Uterus (tissue), 4 donors: ENCODE measurements around the gene PPP4C. TPM values are rescaled to one million over a fixed set of nuclear protein-coding genes. Genes with fewer than 3 reads are reported as not detected.
A peak's percentile ranks its signal among the peaks of the same experiment; 100 is the strongest.
"Not testable (repeated sequence)": the region's sequence is repeated elsewhere in the genome, so short reads cannot be mapped to it uniquely, and the experiment has no call there.

Experiments
- DNase-seq, 2 donors: peaks; one replicate each; pipeline ENCODE4 v3.0.0-alpha.2; 2019 to 2020
- H3K27ac ChIP-seq, 2 donors: fragments of 200-600 bp; sonication (generic); 1 replicate in 1 of 2; 2 replicates in 1 of 2; pipeline ENCODE4 v1.5.1; 2016 to 2018
- H3K27me3 ChIP-seq, 2 donors: fragments of 200-600 bp; sonication (generic); one replicate each; pipeline ENCODE4 v1.5.1; 2018 to 2019; ENCODE audit warnings: control low read depth in 1 of 2
- H3K36me3 ChIP-seq, 2 donors: fragments of 200-600 bp; sonication (generic); one replicate each; pipeline ENCODE4 v1.5.1; 2019; ENCODE audit warnings: control low read depth in 1 of 2
- H3K4me1 ChIP-seq, 2 donors: fragments of 200-600 bp; sonication (generic); one replicate each; pipeline ENCODE4 v1.5.1; 2018 to 2019; ENCODE audit warnings: control low read depth in 1 of 2
- H3K4me3 ChIP-seq, 2 donors: fragments of 200-600 bp; sonication (generic); 1 replicate in 1 of 2; 2 replicates in 1 of 2; pipeline ENCODE4 v1.5.1; 2018 to 2019; ENCODE audit warnings: mild to moderate bottlenecking in 1 of 2
- H3K9me3 ChIP-seq, 2 donors: fragments of 200-600 bp; sonication (generic); one replicate each; pipeline ENCODE4 v1.5.1; 2019; ENCODE audit warnings: control low read depth in 1 of 2
- POLR2A ChIP-seq, 2 donors: fragments of 450-650 bp; IDR thresholded peaks; one replicate each; pipeline ENCODE4 v1.6.1; 2016; ENCODE audit warnings: antibody characterized with exemption in 2 of 2, mild to moderate bottlenecking in 1 of 2, moderate library complexity in 1 of 2
- intact Hi-C: fragments of 100-400 bp; cut with DNase I; formaldehyde crosslinking; loops from one replicate; pipeline ENCODE4 v1.15.1; 2023; ENCODE audit warnings: low total_unique reads
- total RNA-seq, 4 donors: library from RNA; depleted of rRNA in 3 of 4; stranded (reverse); fragments of >200 nt in 3 of 4; gene quantifications; one replicate each; pipeline versions ENCODE4 v1.1.0 to v1.2.4, GENCODE V29; 2014 to 2023
- TF ChIP-seq, protein P1 (sequence below), 4 experiments: fragments of 200-600 bp in 2 of 4; fragments of 450-650 bp in 2 of 4; sonication (generic) in 2 of 4; IDR thresholded peaks; one replicate each; pipeline ENCODE4 v1.5.1; 2016 to 2019; ENCODE audit warnings: antibody characterized with exemption in 4 of 4, mild to moderate bottlenecking in 2 of 4, moderate library complexity in 1 of 4
- donor health status: DM: yes; HTN: yes; CAD: no.

PPP4C gene
- total RNA-seq, 4 donors from 2014 or later: 15.6 to 78.5 (median 64.5) TPM

DNA sequence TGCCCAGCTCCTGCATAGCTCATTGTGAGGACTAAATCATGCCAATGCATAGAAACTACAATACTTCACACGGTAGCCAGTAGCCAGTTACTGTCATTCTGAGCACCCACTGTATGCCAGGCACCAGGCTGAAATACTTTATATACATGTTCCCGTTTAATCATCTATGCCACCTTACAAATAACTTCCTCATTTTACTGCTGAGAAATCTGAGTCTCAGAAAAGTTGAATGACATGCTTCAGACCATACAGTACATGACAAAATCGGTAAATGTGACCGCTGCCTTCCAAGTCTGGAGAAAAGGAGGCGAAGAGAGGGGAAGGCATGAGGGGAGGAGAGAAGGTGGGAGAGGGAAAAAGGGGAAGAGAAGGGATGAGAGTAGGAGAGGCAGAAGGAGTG lies 35.6 kb upstream of the PPP4C start:
- TF ChIP-seq POLR2A (IDR thresholded peaks at IDR 0.05): no peak
- TF ChIP-seq, protein P1, sequence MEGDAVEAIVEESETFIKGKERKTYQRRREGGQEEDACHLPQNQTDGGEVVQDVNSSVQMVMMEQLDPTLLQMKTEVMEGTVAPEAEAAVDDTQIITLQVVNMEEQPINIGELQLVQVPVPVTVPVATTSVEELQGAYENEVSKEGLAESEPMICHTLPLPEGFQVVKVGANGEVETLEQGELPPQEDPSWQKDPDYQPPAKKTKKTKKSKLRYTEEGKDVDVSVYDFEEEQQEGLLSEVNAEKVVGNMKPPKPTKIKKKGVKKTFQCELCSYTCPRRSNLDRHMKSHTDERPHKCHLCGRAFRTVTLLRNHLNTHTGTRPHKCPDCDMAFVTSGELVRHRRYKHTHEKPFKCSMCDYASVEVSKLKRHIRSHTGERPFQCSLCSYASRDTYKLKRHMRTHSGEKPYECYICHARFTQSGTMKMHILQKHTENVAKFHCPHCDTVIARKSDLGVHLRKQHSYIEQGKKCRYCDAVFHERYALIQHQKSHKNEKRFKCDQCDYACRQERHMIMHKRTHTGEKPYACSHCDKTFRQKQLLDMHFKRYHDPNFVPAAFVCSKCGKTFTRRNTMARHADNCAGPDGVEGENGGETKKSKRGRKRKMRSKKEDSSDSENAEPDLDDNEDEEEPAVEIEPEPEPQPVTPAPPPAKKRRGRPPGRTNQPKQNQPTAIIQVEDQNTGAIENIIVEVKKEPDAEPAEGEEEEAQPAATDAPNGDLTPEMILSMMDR (IDR thresholded peaks at IDR 0.05): no peak
- H3K27me3 ChIP-seq: no peaks in the 10 kb centered on the region
- H3K36me3 ChIP-seq: no peaks in the 10 kb centered on the region
- no peak overlapping the region for H3K4me3 ChIP-seq
- H3K27ac ChIP-seq: no peak overlapping the region
- DNase-seq: no peak
- intact Hi-C loops: no loop called here
- H3K4me1 ChIP-seq: no peaks in the 10 kb centered on the region
- no peaks in the 10 kb centered on the region for H3K9me3 ChIP-seq

DNA sequence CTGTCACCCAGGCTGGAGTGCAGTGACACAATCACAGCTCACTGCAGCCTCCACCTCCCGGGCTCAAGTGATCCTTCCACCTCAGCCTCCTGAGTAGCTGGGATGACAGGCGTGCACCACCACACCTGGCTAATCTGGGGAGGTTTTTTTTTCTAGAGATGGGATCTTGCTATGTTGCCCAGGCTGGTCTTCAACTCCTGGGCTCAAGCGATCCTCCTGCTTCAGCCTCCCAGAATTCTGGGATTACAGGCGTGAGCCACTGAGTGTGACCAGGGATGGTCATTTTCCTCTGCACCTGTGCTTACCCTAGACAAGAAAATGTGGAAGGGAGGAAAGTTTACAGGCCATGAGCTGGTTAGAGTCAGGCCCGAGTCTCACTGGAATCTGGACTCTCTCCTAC lies 35.1 kb upstream of the PPP4C start:
- H3K4me1 ChIP-seq, H3K36me3 ChIP-seq, DNase-seq, H3K9me3 ChIP-seq, H3K27me3 ChIP-seq, H3K27ac ChIP-seq, intact Hi-C loops, H3K4me3 ChIP-seq: not testable (repeated sequence)

DNA sequence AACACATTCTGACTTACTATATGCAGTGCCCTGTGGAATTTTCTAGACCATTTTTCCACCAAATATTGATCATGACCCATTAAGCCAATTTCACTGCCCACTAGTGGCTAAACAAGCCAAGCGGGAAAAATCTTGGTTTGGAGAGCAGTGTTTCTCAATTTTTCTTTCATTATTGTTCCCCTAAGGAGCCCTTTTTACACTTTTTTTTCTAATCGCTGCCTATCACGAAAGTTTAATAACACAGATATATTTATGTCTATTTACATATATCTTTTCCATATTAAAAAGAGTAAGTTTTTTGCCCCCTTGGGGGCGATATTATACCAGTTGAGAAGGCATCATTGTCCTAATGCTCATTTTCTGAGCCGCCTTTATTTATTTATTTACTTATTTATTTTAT lies 34.0 kb upstream of the PPP4C start:
- no peak overlapping the region for H3K27ac ChIP-seq
- H3K9me3 ChIP-seq: no peaks in the 10 kb centered on the region
- H3K4me1 ChIP-seq: no peaks in the 10 kb centered on the region
- H3K4me3 ChIP-seq: no peak overlapping the region
- no peaks in the 10 kb centered on the region for H3K27me3 ChIP-seq
- no peak for DNase-seq
- TF ChIP-seq, protein P1 (IDR thresholded peaks at IDR 0.05): peak; percentile 21 to 39 (median 33)
- no peak for TF ChIP-seq POLR2A (IDR thresholded peaks at IDR 0.05)
- intact Hi-C loops: no loop called here
- H3K36me3 ChIP-seq: no peaks in the 10 kb centered on the region

DNA sequence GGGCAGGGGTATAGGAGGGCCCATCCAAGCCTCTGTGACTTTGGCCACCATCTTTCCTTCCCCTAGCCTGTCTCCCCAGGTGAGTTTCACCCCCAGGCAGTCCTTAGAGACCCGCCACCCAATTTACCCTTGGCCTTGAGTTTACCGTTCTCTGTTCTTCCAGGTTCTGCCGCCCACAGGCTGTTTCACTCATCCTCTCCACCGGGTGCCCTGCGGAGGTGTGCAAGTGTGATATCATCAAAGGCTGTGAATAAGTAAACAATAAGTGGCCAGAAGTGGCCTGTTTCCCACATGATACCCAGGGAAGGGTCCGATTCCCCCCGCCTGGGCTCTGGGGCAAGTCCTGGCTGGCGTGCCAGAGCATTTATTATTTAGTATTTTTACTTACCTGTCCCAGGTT lies 29.6 kb upstream of the PPP4C start:
- Histone ChIP-seq H3K27me3 (no peaks in the 10 kb centered on the region), H3K36me3 (no peaks in the 10 kb centered on the region), H3K9me3 (no peaks in the 10 kb centered on the region), H3K4me1 (no peaks in the 10 kb centered on the region), H3K27ac (no peak overlapping the region), H3K4me3 (no peak overlapping the region)
- no peak for DNase-seq
- TF ChIP-seq, protein P1 (IDR thresholded peaks at IDR 0.05): no peak
- TF ChIP-seq POLR2A (IDR thresholded peaks at IDR 0.05): no peak
- intact Hi-C loops: no loop called here

DNA sequence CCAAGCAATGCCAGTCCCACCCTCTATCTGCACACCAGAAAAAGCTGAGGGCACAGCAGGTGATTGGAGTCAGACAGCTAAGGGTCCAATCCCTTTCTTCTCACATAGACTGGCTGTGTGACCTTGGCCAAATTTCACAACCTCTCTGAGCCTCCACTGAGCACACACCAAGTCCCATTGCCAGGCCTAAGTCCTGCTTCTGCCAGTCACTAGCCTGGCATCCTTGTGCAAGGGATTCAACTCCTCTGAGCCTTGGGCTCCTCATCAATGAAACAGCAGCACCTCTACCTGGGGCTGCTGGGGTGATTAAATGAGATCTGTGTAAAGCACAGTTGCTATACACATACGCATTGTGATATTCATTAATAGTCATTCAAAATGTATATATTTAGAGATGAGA lies 29.2 kb upstream of the PPP4C start:
- intact Hi-C loops: no loop called here
- H3K4me1 ChIP-seq: no peaks in the 10 kb centered on the region

More for the DNA sequence above, 29.2 kb upstream of the PPP4C start:
- Histone ChIP-seq H3K36me3 (no peaks in the 10 kb centered on the region), H3K4me3 (no peak overlapping the region), H3K27ac (no peak overlapping the region), H3K9me3 (no peaks in the 10 kb centered on the region), H3K27me3 (no peaks in the 10 kb centered on the region)
- no peak for DNase-seq
- TF ChIP-seq, protein P1 (IDR thresholded peaks at IDR 0.05): no peak
- no peak for TF ChIP-seq POLR2A (IDR thresholded peaks at IDR 0.05)
